OCI-LY7 (cell line): ENCODE results near the gene SERPINH1.

Experiments
- CTCF ChIP-seq: fragments of 200-600 bp; sonication (generic); conservative IDR thresholded peaks from 2 replicates; pipeline ENCODE4 v1.5.1; 2014; ENCODE audit warnings: mild to moderate bottlenecking, antibody characterized with exemption, low read length, moderate library complexity, mixed read lengths
- EZH2phosphoT487 ChIP-seq: fragments of 200-600 bp; sonication (generic); IDR thresholded peaks from 2 replicates; pipeline ENCODE4 v1.6.1; 2018; ENCODE audit warnings: low read depth, borderline replicate concordance, mild to moderate bottlenecking, mixed run types, antibody characterized with exemption, low read length, moderate library complexity, mixed read lengths

DNA sequence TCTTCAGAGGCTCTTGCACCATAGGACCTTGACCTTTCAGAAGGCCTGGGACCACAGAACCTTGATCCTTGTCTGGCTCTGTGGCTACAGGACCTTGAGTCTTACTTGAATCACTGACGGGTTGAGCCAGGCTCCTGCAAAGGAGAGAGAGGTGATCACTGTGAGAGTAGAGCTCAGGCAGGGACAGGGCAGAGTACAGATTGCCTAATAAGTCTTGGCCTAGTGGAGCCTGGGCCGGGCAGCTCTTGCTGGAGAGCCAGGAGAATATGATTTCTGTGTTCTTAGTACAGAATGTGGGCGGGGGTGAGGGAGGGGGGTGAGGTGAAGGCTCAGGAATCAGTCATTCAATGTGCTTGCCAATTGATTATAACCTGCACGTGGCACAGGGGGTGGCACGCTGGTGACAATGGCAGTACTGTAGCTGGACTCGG lies 26.0 kb downstream of the SERPINH1 start:
- TF ChIP-seq CTCF, result no peak
- TF ChIP-seq EZH2phosphoT487, result no peak
